Placental epithelial cell (primary cell): Measurements from ENCODE around the gene UNC50. TPM values are rescaled to one million over a fixed set of nuclear protein-coding genes. Genes with fewer than 3 reads are reported as not detected.

Source experiments
- total RNA-seq: library from RNA; depleted of rRNA; stranded (reverse); fragments of >200 nt; gene quantifications from 2 replicates; pipeline ENCODE4 v1.2.3, GENCODE V29; 2012

Gene UNC50, protein sequence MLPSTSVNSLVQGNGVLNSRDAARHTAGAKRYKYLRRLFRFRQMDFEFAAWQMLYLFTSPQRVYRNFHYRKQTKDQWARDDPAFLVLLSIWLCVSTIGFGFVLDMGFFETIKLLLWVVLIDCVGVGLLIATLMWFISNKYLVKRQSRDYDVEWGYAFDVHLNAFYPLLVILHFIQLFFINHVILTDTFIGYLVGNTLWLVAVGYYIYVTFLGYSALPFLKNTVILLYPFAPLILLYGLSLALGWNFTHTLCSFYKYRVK
- 33.4 and 36.1 TPM in 2 replicates for total RNA-seq

DNA sequence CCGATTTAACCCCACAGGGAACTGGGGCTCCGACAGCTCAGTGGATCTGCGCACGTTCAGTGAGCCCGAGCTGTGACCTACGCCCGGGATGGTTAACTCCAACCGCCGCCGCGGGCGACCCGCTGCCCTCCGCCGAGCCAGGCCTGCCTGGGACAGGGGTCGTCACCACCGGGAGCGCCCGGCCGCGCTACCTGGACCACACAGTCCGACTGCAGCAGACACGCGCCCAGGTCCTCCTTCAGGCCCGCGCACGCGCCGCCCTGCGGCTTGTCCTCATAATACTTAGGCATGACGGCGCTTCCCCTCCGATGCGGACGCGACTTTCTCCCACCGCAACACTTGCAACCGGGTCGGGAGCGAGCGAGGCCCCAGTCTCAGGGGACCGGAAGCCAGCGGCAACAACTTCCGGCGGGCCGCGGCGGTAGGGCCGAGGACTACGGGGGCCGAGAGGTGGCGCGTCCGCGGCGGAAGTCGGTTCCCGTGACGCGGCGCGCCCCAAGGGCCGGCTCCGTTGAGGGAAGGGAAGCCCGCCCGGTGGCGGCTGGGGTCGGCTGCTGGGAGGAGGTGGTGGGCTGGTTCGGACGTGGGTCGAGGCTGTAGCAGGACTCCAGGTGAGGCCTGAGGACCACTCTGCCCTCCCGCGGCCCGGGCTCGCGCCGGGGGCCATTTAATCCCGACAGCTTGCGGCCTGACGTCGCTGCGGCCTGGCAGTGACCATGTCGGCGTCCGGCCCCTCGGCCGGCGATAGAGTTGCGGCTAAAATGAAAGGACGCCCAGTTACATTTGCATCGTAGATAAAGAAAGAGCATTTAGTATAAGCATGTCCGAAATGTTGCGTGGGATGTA is at the start of gene UNC50, which contains the start of gene COA5:
Gene UNC50 (plus strand): TSS at position 474 of the 846 bp plus-strand sequence. CDS start 1,171 bp downstream, outside the sequence.
Gene COA5 (minus strand): TSS at position 397 of the 846 bp plus-strand sequence. CDS start 107 bp downstream, at position 290.

Other genes starting within 250 kb of the UNC50 start
- 13.9 and 16.1 TPM in 2 replicates for gene INPP4A, start 163.7 kb upstream of the UNC50 start, total RNA-seq
- gene COA5, start 77 bp upstream of the UNC50 start, total RNA-seq: 16.1 and 25.1 TPM in 2 replicates
- 0.33 and 0.39 TPM in 2 replicates for gene MGAT4A, start 122.5 kb downstream of the UNC50 start, total RNA-seq